GM12873 (cell line): ENCODE measurements around the gene CCDC30.

ENCODE experiments used
- TF ChIP-seq, protein P1 (sequence below): IDR thresholded peaks from 2 replicates; pipeline ENCODE4 v1.5.1; 2012; ENCODE audit warnings: low read depth, mild to moderate bottlenecking, moderate library complexity, low read length, control low read depth; ENCODE audit not compliant: insufficient read depth; ENCODE audit errors: missing control alignments

CCDC30 gene

DNA sequence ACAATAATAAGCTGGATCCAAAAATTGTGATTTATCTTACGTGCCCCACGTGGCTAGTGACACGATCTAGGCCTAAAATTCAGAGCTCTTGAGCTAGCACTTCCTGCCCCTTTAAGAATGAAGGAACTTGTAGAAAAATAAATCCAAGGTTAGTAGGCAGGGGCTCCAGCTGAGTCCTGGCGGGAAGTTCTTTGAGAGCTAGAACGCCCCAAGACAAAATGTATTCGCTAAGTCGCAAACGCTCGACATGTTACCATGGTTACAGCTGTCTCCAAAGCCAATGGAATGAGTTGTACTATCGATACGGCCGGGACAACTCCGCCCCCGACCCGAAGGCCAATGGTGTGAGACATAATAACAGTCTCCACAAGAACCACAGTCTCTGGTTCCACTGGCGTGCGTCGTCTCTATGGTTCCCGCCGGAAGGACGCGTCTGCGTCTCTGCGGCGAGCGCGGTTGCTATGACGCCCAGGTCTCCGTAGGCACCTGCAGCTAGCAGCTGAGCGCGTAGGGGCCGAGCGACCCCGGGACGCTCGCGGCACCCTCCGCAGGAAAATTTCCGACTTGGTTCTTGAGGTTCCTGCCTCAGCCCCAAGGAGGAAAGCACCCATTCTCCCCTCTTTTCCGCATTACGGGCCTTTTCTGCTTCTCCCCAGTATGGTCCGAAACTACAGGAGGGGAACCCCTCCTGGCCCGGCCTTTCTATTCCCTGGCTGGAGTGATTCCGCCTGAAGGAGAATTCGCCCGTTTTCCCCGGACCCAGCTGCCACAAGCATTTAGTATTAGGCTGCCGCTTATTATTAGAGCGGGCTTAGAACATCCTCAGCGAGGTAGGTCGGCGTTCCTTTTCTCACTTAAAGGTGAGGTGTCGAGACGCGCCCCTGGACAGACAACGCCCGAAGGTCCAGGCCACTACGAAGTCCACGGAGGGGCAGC is at the start of gene CCDC30:
TSS of gene CCDC30 (plus strand) at position 459 of the 936 bp plus-strand sequence. CDS start 17,266 bp downstream, outside the sequence.
- TF ChIP-seq, protein P1, sequence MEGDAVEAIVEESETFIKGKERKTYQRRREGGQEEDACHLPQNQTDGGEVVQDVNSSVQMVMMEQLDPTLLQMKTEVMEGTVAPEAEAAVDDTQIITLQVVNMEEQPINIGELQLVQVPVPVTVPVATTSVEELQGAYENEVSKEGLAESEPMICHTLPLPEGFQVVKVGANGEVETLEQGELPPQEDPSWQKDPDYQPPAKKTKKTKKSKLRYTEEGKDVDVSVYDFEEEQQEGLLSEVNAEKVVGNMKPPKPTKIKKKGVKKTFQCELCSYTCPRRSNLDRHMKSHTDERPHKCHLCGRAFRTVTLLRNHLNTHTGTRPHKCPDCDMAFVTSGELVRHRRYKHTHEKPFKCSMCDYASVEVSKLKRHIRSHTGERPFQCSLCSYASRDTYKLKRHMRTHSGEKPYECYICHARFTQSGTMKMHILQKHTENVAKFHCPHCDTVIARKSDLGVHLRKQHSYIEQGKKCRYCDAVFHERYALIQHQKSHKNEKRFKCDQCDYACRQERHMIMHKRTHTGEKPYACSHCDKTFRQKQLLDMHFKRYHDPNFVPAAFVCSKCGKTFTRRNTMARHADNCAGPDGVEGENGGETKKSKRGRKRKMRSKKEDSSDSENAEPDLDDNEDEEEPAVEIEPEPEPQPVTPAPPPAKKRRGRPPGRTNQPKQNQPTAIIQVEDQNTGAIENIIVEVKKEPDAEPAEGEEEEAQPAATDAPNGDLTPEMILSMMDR, result no peak

DNA sequence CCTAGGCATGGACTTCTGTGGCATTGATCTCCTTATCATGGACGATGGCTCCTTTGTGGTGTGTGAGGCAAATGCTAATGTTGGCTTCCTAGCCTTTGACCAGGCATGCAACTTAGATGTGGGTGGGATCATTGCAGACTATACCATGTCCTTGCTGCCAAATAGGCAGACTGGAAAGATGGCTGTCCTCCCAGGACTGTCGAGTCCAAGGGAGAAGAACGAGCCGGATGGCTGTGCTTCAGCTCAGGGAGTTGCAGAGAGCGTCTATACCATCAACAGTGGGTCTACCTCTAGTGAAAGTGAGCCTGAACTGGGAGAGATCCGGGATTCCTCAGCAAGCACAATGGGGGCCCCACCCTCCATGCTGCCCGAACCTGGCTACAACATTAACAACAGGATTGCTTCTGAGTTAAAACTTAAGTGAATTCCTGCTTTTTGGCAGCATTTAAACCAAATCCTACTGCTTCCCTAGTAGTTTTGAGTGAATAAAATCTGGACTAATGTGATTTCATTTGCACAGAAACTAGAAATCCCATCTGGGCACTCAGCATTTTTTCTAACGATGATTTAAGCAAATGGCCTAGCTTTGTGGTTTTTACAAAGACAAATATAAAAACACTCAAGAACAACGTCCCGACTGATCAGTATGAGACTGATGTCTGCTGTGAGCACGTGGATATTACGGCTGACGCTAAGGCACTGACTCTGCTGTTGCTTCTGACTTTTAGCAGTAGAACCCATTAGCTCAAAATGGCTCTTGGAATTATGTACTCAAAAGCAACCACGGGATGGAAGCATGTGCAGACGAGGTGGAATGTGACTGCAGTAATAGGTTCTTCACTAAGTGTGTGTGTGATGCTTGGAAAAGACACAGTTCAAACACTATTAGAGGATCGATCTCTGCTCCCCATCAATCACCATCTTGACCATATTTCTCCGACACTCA is 48.3 kb upstream of the CCDC30 start:
- TF ChIP-seq, protein P1, result no peak

DNA sequence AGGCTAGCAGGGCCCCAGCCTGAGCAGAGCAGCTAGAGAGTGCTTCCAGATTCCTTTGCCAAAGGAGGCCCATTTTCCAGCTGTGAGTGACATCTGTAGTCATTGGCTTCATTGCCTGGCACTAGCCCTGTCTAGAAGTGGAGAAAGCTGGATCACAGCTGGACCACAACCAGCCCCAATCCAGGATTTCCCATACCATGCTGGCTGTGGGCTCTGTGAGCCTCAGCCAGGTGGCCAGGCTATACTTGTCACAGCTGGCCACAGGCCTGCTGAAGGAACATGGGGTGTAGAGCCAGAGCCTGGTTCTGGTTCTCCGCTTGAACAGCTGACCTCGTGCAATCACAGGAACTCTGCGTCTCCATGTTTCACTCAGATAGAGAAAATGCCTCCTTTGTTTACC is 45.9 kb upstream of the CCDC30 start:
- TF ChIP-seq, protein P1, result no peak

DNA sequence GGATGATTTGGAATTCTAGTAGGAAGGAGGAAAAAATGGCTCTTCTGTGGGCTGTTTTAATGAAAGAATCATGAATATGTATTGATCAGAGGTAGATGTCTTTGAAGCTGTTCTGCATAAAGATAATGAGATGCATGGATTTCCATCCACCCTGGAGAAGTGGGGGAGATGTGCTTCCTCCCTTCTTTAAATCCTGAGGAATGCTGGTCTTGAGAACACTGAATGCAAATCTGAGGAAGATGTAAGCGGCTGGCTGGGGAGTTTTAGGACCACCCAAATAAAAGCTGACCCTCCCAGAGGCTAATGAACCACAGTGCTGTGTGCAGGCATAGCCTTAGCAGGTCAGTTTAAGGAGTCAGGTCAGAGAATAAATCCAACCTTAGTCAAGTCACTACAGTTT is 44.6 kb upstream of the CCDC30 start:
- TF ChIP-seq, protein P1, result no peak

DNA sequence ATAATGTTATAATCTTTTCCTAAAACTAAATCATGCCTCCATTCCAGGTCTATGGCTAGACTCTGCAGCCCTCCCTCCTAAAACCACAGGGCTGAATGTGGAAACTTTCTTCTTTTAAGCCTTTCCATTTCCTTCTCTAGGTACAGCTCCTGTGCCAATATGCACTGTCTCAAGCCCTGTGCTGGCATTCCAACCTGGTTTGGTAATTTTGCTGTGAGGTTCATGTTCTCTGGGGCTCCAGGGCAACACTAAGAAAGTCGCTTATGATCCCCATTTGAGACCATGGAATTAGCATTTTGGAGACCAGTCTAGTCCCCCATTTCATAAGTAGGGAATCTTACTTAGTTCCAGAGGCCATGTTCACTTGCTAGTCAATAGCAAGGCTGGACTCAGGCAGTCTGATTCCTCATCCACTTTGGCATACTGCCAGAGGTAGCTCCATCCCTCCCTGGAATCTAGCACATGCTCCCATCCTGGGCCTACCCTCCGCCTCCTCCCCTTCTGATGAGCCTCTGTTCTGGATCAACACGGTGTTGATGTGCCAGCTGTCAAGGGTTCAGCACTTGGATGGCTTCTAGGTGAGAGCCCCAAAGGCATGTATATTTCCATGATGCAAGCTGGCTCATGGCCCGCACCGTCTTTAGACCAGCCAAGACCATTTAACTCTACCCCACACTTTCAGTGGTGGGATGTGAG is 43.8 kb upstream of the CCDC30 start:
- TF ChIP-seq, protein P1, result no peak

DNA sequence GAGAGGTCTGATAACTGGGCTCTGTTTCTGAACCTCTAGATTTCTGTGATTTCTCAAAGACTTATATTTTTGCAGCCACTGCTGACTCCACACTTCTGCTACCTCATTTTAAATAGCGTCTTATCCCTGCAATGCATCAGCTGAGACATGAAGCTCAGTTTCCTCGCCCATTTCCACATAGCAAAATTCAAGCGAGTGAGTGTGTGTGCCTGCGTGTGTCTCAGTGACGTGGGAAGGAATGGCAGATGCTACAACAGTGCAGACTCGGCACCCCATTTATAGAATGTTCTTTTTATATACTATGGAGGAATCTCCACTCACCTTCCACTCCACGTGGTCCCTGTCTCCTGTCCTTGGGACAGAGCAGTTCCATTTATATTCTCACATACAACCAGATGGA is 43.0 kb upstream of the CCDC30 start:
- TF ChIP-seq, protein P1, result no peak
